ENCODE data around the gene KCNMA1.

The KCNMA1 gene

DNA sequence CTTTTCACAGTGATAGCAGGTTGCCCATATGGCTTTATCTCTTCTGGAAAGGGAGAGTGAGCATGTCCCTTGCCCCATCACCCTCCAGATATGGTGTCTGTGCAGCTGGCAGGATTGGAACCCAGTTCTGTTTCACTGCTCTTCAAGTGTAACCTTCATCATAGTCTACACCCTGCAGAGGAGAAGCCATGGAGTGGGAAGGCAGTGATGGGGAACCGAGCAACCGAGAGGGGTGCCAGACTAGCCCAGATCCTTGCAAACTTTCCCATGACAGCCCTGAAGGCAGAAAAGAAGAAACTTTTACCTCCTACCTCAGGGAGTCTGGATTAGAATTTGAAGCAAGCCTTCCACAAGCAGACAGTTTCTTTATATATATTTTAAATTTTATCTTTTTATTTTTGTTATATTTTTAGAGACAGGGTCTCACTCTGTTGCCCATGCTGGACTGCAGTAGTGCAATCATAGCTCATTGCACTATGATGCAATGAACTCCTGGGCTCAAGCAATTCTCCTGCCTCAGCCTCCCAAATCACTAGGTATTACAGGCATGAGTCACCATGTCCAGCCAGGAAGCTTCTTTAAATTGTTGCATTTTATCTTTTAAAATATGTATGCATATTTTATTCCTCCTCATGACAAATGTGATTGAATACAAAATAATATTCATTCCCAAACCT is 133.3 kb downstream of the KCNMA1 start:
- DNase-seq = no peak

GRCh38 chr10:77501846-77502261 is 135.8 kb downstream of the KCNMA1 start:
- no peak for DNase-seq

- no peak for DNase-seq
Observed at GRCh38 chr10:77501152-77501845, 136.3 kb downstream of the KCNMA1 start.

DNA sequence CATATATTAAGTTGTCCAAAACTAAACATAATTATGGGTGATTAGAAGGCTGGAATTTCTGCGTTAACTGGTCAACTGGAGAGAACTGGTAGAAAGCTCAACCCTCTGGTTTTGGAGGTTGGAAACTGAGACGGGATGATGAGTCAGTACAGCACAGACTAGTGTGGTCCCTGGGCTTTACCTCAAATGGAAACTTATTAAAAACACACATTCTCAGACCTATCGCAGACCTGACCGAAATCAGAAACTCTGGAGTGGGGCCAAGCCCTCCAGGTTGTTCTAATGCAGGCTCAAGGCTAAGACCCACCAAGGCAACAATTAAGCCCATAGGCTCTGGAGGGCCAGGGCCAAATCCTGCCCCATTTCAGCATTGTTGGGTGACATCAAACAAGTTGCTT is 136.9 kb downstream of the KCNMA1 start:
- no peak for DNase-seq

DNA sequence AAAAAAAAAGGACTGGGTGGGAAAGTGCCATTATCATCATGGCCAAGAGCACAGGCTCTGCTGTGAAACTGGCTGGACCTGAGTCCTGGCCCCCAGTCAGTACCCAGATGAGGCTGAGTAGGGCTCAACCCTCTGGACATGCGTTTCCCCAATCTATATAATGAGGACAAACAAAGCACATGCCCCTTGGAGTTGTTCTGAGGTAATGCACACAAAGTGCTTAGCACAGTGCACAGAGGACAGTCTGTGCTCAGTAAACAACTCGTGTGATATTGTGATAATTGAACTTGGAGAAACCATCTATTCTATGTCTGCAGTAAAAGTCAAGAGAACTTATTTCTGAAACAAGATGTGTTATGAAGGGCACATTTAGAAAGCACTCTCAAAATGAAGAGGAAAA is 138.8 kb downstream of the KCNMA1 start:
- DNase-seq = no peak

GRCh38 chr10:77498210-77498609 is 139.4 kb downstream of the KCNMA1 start:
- no peak for DNase-seq

- no peak for DNase-seq
Observed at GRCh38 chr10:77497748-77498147, 139.9 kb downstream of the KCNMA1 start.

GRCh38 chr10:77496941-77497420 is 140.6 kb downstream of the KCNMA1 start:
- DNase-seq = no peak

- DNase-seq = no peak
Observed at GRCh38 chr10:77494756-77495541, 142.7 kb downstream of the KCNMA1 start.

DNA sequence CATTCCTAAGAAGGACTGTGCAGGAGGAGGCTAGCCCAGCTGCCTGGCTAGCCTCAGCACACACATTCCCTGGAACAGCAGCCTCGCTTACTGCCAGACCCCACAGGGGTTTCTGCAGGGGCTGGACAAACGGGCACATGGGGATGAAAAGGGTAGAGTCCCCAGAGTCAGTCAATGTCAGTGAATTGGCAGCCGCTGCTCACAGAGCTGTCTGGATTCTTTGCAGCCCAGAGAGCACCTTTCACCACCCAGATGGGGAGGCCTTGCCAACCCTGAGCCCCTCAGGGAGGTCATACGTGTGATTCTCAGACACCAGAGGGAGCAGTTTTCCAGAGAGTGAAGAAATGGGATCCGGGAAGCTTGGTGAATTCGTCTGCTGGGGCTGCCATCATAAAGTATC is 143.3 kb downstream of the KCNMA1 start:
- no peak for DNase-seq

DNA sequence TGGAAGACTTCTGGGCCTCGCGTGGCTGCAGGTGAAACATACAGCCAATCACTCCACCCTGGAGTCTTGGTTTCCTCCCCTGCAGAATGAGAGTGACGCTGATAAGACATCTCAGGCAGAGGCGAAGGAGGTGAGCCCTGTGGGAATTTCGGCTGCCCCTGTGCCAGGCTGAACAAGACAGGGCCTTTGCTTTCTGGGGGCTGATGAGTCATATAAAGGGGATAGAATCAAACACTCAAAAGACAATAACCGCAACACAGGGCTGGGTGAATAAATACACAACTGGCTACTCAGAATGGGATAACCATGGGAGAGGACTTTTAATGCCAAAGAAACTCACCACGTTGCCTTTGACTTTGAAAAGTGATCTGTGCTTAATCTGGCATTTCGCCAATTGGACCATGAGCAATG is 143.8 kb downstream of the KCNMA1 start:
- DNase-seq = no peak

DNA sequence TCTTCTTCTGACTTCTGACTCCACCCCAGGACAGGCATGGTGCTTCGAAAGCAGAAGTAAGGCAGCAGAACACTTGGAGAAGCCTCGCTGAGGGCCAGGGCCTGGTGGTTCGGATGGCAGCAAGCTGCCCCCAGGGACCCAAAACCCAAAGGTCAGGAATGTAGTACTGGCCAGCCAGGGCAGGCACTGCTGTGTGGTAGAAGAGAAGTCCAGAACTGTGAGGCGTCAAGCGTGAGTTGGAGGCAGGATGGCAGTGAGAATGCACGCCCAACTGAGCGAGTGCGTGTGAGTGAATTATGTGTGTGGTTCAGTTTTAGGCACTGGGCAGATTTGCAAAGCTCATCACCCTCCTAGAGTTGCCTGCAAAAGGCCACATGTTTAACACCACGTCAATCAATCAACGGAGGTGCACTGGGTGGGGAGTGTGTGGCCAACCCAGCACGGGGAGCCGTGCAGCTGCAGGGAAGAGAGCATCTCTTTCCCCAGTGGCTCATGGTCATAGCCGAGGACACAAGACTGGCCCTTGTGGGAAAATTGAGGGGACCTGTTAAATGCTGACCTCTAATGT is 144.3 kb downstream of the KCNMA1 start:
- no peak for DNase-seq

DNA sequence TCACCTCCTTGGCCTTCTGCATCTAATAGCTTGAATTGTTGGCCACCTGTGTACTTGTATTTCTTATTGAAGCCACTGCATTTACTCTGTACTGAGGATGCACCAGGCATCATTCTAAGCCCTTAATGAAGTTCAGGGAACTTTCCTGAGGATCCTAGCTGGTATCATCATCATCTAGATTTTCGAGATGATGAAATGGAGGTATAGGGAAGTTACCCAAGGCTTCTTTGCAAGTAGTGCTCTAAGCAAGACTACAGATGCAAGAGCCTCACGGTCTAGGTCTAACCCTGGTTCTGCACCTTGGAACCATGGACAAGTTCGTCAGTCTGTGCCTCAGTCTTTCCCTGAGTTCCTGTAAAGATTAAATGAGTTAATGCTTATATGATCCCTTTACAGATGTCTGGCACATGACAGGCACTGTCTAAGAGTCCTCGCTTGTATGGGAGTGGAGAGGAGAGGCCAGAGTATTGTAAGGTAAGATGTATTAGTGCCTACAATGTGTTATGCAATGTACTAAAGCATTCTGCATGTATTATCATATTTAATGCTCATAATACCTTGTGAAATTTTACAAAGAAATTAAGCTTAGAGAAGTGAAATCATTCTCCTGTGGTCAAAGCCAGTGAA is 145.1 kb downstream of the KCNMA1 start:
- DNase-seq = no peak

DNA sequence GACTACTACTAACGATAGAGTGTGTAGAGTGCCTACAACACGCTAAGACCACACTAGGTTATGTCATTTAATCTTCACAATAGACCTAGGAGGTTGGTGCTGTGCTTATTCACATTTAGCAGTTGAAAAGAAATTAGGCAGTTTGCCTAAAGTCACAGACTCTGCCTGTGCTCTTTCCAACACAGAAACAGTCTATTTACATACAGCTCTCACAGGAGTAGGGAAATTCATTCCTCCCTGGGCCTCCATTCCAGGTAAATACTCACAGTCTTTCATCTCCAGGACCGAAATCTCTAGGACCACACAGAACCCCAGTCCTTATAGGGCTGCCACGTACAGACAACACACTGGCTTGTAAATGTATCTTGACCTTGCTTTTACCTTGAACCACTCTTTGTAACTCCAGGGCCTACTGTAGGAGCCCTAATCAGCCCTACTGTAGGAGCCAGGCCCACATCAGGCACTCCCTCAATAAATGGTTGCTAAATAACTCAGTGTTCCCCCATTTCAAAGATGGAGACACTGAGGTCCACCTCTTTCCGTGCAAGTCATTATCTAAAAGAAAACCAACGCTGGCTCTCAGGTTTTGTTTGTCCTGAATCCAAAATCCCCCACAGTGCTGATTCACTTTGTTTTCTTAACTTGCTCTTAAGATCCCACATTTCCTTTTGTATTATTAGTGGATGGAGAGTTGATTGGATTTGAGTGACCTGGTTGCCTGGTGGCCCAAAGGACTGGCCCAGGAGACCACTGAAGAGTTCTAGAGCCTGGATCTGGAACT is 146.9 kb downstream of the KCNMA1 start:
- DNase-seq = no peak

DNA sequence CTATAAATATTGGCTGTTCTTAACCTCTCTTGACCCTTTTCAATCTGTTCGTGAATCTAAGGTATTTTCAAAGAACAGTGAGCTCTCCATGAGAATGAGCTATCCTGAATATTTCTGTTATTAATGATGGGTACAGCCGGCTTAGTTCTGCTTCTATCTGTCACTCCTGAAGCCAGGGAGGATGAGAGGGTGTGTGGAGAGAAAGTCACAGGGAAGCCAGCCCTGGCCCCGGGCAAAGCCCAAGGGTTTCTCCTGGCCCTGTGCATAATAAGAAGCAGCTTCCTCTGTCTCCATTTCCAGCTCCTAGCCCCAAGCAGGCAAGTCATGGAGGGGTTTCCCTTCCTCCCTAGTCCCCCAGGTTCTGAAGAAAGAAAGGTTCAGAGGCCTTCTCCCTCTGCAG is 151.1 kb downstream of the KCNMA1 start:
- DNase-seq = no peak

DNA sequence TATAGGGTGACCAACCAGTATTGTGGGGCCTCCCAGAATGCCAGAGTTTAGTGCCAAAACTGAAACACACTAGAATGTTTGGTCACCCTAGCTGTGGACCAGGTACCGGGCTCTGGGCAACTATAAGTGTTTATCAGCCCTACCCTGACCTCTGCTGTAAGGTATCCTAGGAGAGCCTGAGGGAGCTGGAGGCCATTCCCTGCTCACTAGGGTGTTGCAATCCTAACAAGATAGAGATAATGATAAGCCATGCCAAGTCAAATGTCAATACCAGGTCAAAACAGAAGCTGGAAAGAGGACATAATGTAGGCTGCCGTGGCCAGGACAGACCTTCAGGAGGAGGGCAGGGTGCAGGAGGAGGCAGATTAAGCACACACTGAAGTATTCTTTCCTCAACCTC is 151.8 kb downstream of the KCNMA1 start:
- DNase-seq = no peak

DNA sequence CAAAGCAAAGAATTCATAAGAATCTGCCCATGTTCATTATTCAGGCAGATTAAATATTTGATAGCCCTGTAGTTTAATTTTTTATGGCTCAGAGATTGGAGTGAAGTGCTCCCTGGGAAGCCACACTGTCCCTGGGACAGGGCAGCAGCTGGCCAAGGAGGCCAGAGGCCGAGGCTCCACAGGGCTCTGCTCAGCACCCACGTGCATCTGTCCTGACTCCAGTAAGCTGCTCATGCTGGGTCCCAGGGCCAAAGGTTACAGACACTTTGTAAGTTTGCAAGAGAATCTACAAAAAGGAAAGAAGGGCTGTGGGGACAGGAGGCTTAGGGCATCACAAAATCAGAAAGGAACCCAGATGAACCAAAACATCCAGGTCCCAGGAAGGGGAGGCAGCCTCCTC is 155.5 kb downstream of the KCNMA1 start:
- no peak for DNase-seq

DNA sequence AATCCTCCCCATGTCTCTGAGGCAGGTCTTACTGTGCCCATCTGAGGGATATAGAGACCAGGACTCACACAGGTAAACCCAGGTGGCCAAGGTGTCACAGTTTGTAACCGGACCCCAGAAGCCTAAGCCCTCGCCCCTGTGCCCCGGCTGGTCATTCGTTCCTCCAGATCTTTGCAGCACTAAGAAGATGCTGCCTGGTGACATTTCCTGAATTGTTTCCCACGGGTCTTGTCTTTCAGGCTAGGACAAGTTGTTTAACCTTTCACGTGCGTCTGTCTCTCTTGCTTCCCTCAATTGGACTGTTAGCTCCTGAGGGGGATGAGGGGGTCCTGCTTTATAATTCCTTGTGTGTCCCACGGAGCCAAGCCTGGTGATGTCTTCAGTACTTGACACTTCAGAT is 158.0 kb downstream of the KCNMA1 start:
- no peak for DNase-seq

DNA sequence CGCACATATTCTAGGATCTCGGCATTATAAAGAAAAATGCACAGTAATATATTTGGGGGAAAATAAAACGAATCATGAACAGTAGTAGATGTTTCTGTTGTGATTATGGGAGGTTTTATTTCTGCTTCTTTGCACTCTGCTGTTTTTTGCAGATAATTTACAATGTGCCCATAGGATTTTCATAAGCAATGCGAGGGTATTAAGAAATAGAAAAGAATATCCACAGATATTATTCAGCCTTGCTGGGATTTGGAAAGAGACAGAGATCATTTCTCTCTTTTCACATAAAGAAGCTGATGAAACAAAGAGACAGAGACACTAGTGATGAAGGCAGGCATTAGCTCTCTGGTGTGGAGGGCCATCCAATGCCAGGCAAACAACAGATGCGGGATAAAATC is 158.6 kb downstream of the KCNMA1 start:
- no peak for DNase-seq

- no peak for DNase-seq
Observed at GRCh38 chr10:77478247-77478961, 159.2 kb downstream of the KCNMA1 start.

DNA sequence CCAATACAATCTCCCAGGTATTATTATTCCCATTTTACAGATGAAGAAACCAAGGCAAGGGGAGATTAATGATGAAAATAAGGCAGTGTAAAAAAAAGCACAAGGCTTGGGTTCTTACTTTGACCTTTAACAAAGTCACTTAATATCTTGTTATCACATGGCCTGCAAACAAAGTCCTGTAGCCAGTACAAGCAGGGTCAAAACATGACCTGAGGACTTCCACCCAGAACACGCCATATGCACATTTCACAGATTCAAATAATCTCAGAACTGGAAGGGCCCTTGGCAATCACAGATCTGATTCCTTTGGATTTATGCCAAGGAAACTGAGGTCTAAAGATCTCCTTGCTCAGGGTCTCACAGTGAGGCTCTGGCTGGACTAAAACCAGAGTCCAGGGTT is 162.1 kb downstream of the KCNMA1 start:
- no peak for DNase-seq

DNA sequence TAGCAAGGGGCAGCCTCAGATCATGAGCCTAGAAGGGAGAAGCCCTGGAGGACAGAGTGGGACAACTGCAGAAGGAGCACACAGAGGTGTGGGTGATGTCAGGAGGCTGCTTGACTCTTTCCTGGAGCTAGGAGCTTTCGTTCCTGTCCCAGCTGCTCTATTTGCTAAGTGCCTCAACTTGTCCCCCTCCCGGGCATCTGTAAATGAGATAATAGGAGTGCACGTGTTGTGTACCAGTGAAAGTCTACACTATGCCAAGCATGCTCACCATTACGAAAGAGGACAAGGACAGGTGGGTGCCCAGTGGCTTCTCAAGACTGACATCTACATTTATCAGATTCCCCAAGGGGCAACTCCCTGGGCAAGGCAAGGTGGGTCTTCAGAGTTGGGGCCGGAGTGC is 162.7 kb downstream of the KCNMA1 start:
- no peak for DNase-seq

Measured in stimulated activated naive CD4-positive, alpha-beta T cell treated with Interleukin-2 at 50 U/mL for 16 hours (primary cell).